ENCODE data around the gene HPDL.
"Not testable (repeated sequence)": the region's sequence is repeated elsewhere in the genome, so short reads cannot be mapped to it uniquely, and the experiment has no call there.

The HPDL gene

GRCh38 chr1:45326627-45327623 lies at the start of gene HPDL:
TSS of gene HPDL (plus strand) at chr1:45326895. CDS start at chr1:45327149, 254 bp downstream.
- DNase-seq: peak; percentile 85

GRCh38 chr1:45282351-45282750 lies 44.3 kb upstream of the HPDL start:
- no peak for DNase-seq

GRCh38 chr1:45284858-45285257 lies 41.8 kb upstream of the HPDL start:
- DNase-seq: not testable (repeated sequence)

- DNase-seq: not testable (repeated sequence)
These were observed 40.2 kb upstream of the HPDL start for GRCh38 chr1:45286521-45286920.

- not testable (repeated sequence) for DNase-seq
These were observed 35.7 kb upstream of the HPDL start for GRCh38 chr1:45291002-45291401.

GRCh38 chr1:45291716-45292115 lies 35.0 kb upstream of the HPDL start:
- DNase-seq: no peak

GRCh38 chr1:45297666-45298356 lies 28.9 kb upstream of the HPDL start:
- DNase-seq: no peak

- no peak for DNase-seq
These were observed 27.4 kb upstream of the HPDL start for GRCh38 chr1:45299296-45299695.

GRCh38 chr1:45299981-45300668 lies 26.6 kb upstream of the HPDL start:
- DNase-seq: peak; percentile 75

GRCh38 chr1:45300669-45300997 lies 26.1 kb upstream of the HPDL start:
- no peak for DNase-seq

GRCh38 chr1:45302505-45303150 lies 24.1 kb upstream of the HPDL start:
- no peak for DNase-seq

GRCh38 chr1:45303520-45304310 lies 23.0 kb upstream of the HPDL start:
- DNase-seq: peak; percentile 98

- no peak for DNase-seq
These were observed 22.2 kb upstream of the HPDL start for GRCh38 chr1:45304311-45305081.

GRCh38 chr1:45305231-45305630 lies 21.5 kb upstream of the HPDL start:
- no peak for DNase-seq

GRCh38 chr1:45306319-45306718 lies 20.4 kb upstream of the HPDL start:
- no peak for DNase-seq

- no peak for DNase-seq
These were observed 19.8 kb upstream of the HPDL start for GRCh38 chr1:45306905-45307304.

- DNase-seq: no peak
These were observed 12.4 kb upstream of the HPDL start for GRCh38 chr1:45314266-45314665.

- no peak for DNase-seq
These were observed 9.5 kb upstream of the HPDL start for GRCh38 chr1:45317166-45317565.

- no peak for DNase-seq
These were observed 6.9 kb upstream of the HPDL start for GRCh38 chr1:45319761-45320160.

- no peak for DNase-seq
These were observed 5.3 kb upstream of the HPDL start for GRCh38 chr1:45321444-45321843.

- no peak for DNase-seq
These were observed 4.1 kb upstream of the HPDL start for GRCh38 chr1:45322486-45323040.

All from NCI-H1092 (cell line).